NCI-H345 treated with DMSO at 0.1 percent for 48 hours (cell line): ENCODE measurements around the gene EP400.
"Not testable (repeated sequence)": the region's sequence is repeated elsewhere in the genome, so short reads cannot be mapped to it uniquely, and the experiment has no call there.

Experiments used
- DNase-seq: peaks from one replicate; lab custom pipeline; 2025; ENCODE audit not compliant: unreplicated experiment; lab: John Stamatoyannopoulos, UW

EP400 gene

DNA sequence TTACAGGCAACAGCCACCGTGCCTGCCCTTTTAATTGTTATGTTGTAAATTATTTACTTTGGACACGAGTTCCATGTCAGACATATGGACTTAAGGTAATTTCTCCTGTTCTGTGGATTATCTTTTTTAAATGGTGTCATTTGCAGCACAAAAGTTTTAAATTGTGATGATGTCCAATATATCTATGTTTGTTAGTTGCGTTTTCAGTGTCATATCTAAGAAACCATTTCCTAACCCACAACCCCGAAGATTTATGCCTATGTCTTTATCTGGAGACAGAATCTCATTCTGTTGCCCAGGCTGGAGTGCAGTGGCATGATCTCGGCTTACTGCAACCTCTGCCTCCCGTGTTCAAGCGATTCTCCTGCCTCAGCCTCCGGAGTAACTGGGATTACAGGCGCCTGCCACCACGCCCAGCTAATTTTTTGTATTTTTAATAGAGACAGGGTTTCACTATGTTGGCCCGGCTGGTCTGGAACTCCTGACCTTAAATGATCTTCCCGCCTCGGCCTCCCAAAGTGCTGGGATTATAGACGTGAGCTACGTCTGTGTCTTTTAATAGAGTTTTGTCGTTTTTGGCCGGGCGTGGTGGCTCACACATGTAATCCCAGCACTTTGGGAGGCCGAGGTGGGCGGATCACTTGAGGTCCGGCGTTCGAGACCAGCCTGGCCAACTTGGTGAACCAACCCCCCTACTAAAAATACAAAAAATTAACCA lies 870 bp upstream of the EP400 start:
- DNase-seq: not testable (repeated sequence)

DNA sequence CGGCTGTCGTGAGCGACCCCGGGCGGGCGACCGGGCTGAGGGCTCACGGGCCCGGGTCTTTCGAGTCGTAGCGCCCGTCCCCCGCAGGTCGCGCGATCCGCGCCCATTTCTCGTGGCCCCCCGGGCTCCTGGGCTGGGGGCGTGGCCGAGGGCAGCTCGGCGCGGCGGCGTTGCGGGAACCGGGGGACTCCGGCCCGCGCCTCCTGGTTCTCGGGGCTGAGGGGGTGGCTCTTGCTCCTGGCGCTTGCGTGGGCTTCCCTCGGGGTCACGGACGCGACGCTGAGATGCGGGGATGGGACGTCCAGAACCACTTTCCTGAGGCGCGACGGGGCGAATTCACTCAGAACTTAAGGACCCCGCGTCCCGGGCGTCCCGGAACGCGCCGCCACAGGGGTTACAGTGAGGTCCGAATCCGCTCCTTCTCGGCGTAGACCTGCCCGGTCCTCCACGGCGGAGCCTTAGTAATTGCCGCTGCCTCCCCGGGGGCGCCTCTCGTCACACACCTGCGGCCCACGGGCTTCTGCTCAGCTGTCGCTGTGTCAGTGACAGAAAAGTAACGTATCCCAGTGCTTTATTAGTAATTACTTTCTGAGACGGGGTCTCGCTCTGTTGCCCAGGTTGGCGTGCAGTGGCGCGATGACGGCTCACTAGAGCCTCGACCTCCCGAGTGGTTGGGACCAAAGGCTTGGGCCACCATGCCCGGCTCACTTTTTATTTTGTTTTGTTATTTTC lies 606 bp downstream of the EP400 start:
- no peak for DNase-seq

DNA sequence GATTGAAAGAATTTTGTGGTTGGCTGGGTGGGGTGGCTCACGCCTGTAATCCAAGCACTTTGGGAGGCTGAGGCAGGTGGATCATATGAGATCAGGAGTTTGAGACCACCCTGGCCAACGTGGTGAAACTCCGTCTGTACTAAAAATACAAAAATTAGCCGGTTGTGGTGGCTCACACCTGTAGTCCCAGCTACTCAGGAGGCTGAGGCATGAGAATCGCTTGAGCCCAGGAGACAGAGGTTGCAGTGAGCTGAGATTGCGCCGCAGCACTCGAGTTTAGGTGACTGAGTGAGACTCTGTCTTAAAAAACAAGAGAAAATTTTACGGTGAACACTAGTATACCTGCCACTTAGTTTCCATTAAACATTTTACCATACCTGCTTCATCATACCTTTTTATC lies 4.1 kb downstream of the EP400 start:
- DNase-seq: not testable (repeated sequence)

DNA sequence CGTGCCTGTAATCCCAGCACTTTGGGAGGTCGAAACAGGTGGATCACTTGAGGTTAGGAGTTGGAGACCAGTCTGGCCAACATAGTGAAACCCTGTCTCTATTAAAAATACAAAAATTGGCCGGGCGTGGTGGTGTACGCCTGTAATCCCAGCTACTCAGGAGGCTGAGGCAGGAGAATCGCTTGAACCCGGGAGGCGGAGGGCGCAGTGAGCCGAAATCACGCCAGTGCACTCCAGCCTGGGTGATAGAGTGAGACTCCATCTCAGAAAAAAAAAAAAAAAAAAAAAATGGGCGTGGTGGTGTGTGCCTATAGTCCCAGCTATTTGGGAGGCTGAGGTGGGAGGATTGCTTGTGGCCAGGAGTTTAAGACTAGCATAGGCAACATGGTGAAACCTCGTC lies 4.7 kb downstream of the EP400 start:
- not testable (repeated sequence) for DNase-seq

DNA sequence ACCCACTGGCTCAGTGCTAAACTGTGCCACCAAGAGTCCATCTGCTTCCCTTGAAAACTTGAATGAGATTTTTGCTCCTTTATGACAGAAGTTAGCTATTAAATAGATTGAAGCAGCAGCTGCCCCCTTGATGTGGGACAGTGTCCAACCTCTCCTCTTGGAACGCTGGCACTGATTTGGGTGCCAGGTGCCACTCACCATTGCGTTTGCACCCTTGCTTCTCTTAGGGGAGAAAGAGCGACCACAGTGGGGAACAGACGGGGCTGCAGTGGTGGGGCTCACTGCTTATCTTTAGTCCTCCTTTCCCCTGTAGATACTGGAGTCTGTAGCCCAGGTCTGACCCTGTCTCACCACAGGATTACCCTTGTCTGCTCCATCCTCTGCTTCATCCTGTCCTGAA lies 9.4 kb downstream of the EP400 start:
- no peak for DNase-seq

DNA sequence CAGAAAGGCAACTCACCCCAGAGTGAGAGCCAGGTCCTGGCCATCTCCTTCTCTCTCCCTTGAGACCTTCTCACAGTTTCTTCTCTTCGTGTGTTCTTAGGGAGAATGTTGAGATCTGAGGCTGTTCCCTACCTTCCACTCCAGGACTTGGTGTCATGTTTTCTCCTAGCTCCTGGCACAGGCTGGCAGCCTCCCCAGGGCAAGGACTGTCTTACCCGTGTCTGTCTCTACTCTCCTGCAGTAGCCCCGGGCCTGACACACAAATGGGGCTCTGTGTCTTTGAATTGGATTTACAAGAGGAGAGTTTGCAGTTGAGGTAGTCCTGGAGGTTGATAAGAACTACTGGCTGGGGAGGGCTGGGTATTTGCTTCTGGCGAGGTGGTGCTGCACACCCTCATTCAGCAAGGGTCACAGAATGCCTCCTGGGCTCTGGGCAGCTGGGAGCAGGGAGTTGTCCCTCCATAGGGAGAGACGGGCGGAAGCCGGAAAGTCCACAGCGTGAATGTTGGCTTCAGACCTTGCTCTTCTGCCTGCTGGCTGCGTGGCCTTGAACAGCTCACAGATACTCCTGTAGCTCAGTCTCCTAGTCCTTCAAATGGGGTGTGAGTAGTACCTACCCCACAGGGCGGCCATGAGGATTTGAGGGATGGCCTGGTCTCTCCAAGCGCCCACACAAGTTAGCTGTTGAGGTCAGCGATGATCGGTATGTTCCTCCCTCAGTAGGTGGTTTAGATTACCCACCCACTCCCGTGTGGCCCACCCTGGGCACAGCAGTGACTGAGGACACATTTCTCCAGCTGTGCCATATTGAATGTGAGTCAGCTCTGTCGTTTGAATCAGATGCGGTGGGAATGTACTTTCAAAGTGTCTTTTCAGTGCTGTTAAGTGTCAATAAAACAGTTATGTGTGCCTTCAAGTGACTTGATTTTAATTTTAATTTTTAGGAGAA lies 10.2 kb downstream of the EP400 start:
- no peak for DNase-seq

DNA sequence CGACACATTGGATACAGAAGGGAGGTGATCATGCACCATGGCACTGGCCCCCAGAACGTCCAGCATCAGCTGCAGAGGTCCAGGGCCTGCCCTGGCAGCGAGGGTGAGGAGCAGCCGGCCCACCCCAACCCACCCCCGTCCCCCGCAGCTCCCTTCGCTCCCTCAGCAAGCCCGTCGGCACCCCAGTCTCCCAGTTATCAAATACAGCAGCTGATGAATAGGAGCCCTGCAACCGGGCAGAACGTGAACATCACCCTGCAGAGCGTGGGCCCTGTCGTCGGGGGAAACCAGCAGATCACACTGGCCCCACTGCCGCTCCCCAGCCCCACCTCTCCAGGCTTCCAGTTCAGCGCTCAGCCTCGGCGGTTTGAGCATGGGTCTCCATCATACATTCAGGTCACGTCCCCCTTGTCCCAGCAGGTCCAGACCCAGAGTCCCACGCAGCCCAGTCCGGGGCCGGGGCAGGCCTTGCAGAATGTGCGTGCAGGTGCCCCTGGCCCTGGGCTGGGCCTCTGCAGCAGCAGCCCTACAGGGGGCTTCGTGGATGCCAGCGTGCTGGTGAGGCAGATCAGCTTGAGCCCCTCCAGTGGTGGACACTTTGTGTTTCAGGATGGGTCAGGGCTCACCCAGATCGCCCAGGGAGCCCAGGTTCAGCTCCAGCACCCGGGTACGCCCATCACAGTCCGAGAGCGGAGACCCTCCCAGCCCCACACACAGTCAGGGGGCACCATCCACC lies 11.0 kb downstream of the EP400 start:
- DNase-seq: not testable (repeated sequence)

DNA sequence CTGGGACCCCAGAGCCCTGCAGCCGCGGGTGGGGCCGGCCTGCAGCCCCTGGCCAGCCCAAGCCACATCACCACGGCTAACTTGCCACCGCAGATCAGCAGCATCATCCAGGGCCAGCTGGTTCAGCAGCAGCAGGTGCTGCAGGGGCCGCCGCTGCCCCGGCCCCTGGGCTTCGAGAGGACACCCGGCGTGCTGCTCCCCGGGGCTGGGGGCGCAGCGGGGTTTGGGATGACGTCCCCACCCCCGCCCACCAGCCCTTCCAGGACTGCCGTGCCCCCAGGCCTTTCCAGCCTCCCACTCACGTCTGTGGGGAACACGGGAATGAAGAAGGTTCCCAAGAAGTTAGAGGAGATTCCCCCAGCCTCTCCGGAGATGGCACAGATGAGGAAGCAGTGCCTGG lies 11.6 kb downstream of the EP400 start:
- not testable (repeated sequence) for DNase-seq

DNA sequence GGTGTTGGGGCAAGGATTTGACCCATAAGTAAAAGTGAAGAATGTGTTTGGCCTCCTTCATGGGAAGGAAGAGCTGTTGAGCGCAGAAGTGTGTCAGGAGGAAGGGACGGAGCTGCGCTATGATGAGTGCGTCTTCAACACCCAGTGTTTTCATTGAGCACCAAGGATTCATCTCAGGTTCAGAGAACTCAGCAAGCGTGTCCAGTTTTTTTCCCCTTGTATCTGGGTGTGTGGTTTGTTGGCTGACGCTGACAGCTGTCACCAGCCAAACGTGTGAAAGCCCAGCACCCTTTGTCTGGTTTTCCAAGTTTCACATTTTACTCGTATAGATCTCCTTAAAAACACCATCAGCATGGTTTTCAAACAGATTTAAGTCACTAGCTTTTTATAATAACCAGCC lies 12.3 kb downstream of the EP400 start:
- no peak for DNase-seq

DNA sequence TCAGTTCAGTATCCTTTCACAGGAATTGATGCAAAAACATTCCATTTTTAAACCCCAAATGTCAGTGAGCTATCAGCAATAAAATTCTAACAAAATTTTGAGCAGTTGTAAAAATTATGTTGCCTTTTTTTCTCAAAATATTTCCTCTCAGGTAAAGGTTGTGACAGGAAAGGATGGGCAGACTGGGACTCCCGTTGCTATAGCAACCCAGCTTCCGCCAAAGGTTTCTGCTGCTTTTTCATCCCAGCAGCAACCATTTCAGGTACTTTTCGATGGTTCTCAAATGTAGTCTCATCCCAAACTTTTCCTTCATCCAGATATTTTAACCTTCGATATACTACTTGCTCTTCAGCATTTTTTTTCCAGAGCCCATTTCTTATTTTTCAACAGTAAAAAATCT lies 13.6 kb downstream of the EP400 start:
- DNase-seq: no peak

DNA sequence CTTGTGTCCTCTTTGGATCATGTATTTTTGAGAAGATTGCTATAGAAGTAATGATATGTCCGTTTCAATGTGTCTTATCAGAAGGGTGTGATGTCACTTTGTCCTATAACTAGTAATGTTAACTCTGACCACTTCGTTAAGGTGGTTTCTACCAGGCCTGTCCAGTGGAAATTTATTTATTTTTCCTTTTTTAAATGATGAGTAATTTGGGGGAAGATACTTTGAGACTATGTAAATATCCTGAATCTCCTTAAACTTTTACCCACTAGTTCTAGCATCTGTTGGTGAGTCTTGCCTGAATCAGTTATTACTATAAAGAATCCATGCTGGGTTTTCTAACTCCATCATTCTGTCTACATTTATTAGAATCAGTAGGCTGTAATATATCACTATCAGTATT lies 15.3 kb downstream of the EP400 start:
- no peak for DNase-seq

DNA sequence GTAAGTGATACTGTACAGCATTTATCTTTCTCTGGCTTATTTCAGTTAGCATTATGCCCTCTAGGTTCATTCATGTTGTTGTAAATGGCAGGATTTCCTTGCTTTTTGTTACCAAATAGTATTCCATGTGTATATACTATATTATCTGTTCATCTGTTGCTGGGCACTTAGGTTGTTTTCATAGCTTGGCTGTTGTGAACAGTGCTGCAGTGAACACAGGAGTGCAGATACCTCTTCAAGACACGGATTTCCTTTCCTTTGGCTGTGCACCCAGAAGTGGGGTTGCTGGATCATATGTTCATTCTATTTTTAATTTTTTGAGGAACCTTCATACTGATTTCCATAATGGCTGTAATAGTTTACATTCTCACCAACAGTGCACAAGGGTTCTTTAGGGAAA lies 21.5 kb downstream of the EP400 start:
- DNase-seq: no peak

DNA sequence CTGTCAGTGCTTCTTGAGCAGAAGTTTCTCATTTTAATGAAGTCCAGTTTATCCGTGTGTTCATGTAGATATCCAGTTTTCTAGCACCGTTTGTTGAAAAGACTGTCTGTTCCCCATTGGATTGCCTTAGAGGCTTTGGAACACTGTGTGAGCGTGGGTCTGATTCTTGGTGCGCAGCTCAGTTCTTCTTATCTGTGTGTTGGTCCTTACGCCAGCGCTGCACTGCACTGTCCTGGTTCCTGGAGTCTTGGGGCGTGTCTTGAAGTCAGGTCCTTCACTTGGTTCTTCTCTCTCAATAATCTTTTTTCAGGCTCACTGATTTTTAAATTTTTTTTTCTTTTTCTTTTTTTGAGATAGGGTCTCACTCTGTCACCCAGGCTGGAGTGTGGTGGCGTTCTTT lies 25.5 kb downstream of the EP400 start:
- DNase-seq: no peak

DNA sequence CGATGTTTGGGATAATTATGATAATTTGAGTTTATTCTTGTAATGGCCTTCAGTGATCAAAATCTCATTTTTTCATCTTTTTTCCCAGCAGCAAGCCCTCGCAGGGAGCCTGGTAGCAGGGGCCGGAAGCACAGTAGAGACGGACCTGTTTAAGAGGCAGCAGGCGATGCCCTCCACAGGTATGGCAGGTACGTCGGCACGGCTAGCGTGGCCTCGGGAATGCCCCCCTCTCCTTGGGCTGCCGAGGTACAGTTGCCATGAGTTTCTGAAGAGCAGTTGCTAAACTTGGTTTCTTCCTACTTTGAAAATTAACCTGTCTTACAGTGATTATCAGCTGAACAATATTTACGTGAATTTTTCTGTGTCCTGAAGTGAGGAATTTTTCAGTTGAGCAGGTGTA lies 29.9 kb downstream of the EP400 start:
- DNase-seq: no peak

DNA sequence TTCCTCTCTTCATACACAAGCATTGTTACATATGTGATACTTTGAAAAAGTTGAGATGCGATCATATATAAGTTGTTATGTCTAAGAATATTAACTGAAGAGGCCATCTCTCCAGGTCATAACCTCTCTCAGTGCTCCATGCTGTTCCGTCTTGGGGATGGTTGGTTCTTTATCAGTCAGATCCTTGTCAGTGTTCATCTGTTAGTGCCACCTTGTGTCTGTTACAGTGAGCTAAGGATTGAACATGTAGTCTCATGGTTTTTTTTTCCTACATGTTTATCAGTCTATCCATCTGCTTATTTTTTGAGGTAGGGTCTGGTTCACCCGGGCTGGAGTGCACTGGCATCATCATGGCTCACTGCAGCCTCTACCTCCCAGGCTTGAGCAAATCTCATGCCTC lies 30.5 kb downstream of the EP400 start:
- DNase-seq: no peak

DNA sequence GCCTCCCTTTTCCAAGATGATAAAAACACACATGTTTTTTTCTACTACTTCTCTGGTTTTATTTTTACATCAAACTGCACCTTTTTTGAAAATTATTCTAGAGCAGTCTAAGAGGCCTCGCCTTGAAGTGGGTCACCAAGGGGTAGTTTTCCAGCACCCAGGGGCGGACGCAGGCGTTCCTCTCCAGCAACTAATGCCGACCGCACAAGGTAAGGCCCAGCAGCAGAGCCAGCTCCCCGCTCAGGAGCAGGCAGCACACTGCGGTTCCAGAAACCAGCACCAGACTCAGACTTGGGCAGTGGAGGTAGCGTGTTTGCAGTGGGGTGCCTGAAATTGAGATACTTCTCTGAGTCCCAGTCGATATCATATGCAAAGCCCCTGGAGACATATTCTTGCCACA lies 31.6 kb downstream of the EP400 start:
- DNase-seq: no peak

DNA sequence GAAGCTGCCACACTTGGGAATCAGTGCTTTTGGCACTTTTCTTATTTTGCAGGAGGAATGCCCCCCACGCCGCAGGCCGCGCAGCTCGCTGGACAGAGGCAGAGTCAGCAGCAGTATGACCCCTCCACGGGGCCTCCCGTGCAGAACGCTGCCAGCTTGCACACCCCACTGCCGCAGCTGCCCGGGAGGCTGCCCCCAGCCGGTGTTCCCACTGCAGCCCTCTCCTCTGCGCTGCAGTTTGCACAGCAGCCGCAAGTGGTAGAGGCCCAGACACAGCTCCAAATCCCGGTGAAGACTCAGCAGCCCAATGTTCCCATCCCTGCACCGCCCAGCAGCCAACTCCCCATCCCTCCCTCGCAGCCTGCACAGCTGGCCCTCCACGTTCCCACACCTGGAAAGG lies 32.3 kb downstream of the EP400 start:
- no peak for DNase-seq

DNA sequence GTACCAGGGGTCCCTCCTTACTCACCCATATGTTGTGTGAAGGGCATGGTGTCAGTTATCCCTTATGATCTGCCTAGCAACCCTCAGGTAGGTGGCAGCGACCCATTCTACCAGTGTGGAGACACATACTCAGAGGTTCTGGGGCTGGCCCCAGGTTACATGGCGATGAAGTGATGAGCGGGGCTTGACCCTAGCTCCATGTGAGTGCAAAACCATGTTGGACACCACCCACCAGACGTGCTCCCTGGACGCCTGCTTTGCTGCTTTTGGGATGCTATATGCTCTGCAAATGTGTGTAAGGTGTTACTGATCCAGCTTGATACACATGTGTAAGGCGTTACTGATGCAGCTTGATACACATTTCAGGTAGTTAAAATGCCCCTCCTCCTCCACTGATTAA lies 33.3 kb downstream of the EP400 start:
- DNase-seq: no peak

DNA sequence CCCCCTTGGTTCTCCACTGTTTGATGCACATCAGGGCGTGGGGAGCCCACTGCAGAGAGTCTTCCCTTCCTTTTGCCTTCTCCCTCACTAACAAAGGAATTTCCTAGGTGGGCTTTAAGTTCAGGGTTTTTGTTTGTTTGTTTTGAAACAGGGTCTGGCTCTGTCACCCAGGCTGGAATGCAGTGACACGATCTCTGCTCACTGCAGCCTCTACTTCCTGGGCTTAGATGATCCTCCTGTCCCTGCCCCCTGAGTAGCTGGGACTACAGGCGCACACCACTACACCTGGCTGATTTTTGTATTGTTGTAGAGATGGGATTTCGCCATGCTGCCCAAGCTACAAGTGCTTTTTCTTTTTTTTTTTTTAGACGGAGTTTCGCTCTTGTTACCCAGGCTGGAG lies 33.8 kb downstream of the EP400 start:
- DNase-seq: no peak

DNA sequence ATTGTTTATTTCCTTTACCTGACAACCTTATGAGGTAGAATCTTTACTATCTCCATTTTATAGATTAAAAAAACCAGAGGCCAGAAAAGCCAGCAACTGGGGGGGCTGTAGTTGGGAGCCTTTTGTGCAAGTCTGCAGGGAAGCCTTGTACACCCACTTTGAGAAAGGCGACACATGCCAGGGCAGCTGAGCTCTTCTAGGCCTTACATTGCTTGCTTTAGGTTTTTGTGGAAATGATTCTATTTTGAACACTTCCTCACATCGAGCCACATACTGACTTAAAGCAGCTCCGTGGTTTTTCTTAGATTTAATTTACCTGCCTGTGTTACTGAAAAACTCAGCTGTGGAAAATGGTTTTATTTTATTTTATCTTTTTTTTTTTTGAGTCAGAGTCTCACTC lies 34.6 kb downstream of the EP400 start:
- no peak for DNase-seq

DNA sequence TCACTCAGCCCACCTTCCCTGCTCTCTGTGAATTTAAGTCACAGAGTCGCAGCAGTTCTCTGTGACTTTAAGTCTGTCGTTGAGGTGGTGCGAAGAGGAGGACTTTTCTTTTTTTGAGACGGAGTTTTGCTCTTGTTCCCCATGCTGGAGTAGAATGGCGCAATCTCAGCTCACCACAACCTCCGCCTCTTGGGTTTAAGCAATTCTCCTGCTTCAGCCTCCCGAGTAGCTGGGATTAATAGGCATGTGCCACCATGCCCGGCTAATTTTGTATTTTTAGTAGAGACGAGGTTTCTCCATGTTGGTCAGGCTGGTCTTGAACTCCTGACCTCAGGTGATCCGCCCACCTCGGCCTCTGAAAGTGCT lies 35.8 kb downstream of the EP400 start:
- DNase-seq: not testable (repeated sequence)
